PC-3 (cell line): ENCODE data around the gene BMPER. TPM values are rescaled to one million over a fixed set of nuclear protein-coding genes. Genes with fewer than 3 reads are reported as not detected.

Source experiments
- ATAC-seq: fragments of 200-7000 bp; cut with Tn5 transposase; 2 replicates; pipeline ENCODE4 v1.9.1; 2020; ENCODE audit warnings: mild to moderate bottlenecking, moderate library complexity
- BruUV-seq: library from RNA; stranded (reverse); fragments of 400-500 nt; replicated peaks from 2 replicates; lab custom pipeline; 2021; lab: Mats Ljungman, UMichigan
- CTCF ChIA-PET: fragments of 300-600 bp; sonication (Branson Sonifier 250); formaldehyde crosslinking; loops from one replicate; lab custom pipeline; 2022; ENCODE audit warnings: antibody characterized with exemption; lab: Charles Lee
- POLR2A ChIA-PET: fragments of 300-600 bp; sonication (Branson Sonifier 250); formaldehyde crosslinking; loops from one replicate; lab custom pipeline; 2022; ENCODE audit warnings: antibody characterized with exemption; ENCODE audit not compliant: unreplicated experiment; lab: Charles Lee
- DNase-seq: peaks from one replicate; pipeline ENCODE4 v3.0.0-alpha.2; 2015
- H2AFZ ChIP-seq: fragments of 300-600 bp; sonication (generic); 2 replicates; pipeline ENCODE4 v1.6.0; 2016; ENCODE audit warnings: antibody characterized with exemption, low read length
- H3F3A ChIP-seq: fragments of 300-600 bp; sonication (generic); one replicate; pipeline ENCODE4 v1.6.0; 2017; ENCODE audit warnings: antibody characterized with exemption, low read length, control low read depth, mild to moderate bottlenecking; ENCODE audit not compliant: unreplicated experiment
- H3K27ac ChIP-seq: fragments of 300-600 bp; sonication (generic); 2 replicates; pipeline ENCODE4 v1.5.1; 2016; ENCODE audit warnings: mild to moderate bottlenecking, low read length
- H3K27me3 ChIP-seq: fragments of 300-600 bp; sonication (generic); 2 replicates; pipeline ENCODE4 v1.6.1; 2016; ENCODE audit warnings: low read length, mixed read lengths
- H3K36me3 ChIP-seq: fragments of 300-600 bp; sonication (generic); 2 replicates; pipeline ENCODE4 v1.6.1; 2016; ENCODE audit warnings: low read depth, mixed run types, low read length, mixed read lengths
- H3K4me1 ChIP-seq: fragments of 300-600 bp; sonication (generic); 2 replicates; pipeline ENCODE4 v1.5.1; 2016; ENCODE audit warnings: low read length; ENCODE audit not compliant: insufficient read depth
- H3K4me2 ChIP-seq: fragments of 300-600 bp; sonication (generic); 2 replicates; pipeline ENCODE4 v1.6.0; 2016; ENCODE audit warnings: low read length
- H3K4me3 ChIP-seq: fragments of 300-600 bp; sonication (generic); 2 replicates; pipeline ENCODE4 v1.5.1; 2016; ENCODE audit warnings: mild to moderate bottlenecking, low read length, mixed read lengths
- H3K79me2 ChIP-seq: fragments of 300-600 bp; sonication (generic); 2 replicates; pipeline ENCODE4 v1.6.1; 2017; ENCODE audit warnings: low read length, mixed read lengths
- H3K9ac ChIP-seq: fragments of 300-600 bp; sonication (generic); 2 replicates; pipeline ENCODE4 v1.6.0; 2016; ENCODE audit warnings: mild to moderate bottlenecking, low read length
- H3K9me2 ChIP-seq: fragments of 300-600 bp; sonication (generic); replicated peaks from 2 replicates; pipeline ENCODE4 v1.6.1; 2016; ENCODE audit warnings: mixed run types, low read length, mixed read lengths
- H3K9me3 ChIP-seq: fragments of 300-600 bp; sonication (generic); 2 replicates; pipeline ENCODE4 v1.6.1; 2016; ENCODE audit warnings: low read length, mixed read lengths
- H4K20me1 ChIP-seq: fragments of 300-600 bp; sonication (generic); 2 replicates; pipeline ENCODE4 v1.6.1; 2016; ENCODE audit warnings: low read length, mixed read lengths
- CTCF ChIP-seq: fragments of 300-600 bp; sonication (generic); conservative IDR thresholded peaks from 2 replicates; pipeline ENCODE4 v1.5.1; 2017; ENCODE audit warnings: antibody characterized with exemption, low read depth, mild to moderate bottlenecking, low read length
- EZH2 ChIP-seq: fragments of 300-600 bp; sonication (generic); IDR thresholded peaks from one replicate; pipeline ENCODE4 v1.6.1; 2017; ENCODE audit warnings: antibody characterized with exemption, mild to moderate bottlenecking, low read length; ENCODE audit not compliant: unreplicated experiment
- EZH2phosphoT487 ChIP-seq: fragments of 300-600 bp; sonication (generic); IDR thresholded peaks from 2 replicates; pipeline ENCODE4 v1.6.1; 2018; ENCODE audit warnings: mild to moderate bottlenecking, antibody characterized with exemption, low read length, borderline replicate concordance
- intact Hi-C: fragments of 100-400 bp; cut with micrococcal nuclease; formaldehyde crosslinking; loops from 2 replicates; pipeline ENCODE4 v1.9.0; 2023
- total RNA-seq: library from RNA; depleted of rRNA; stranded (reverse); fragments of >200 nt; gene quantifications from 2 replicates; pipeline ENCODE4 v1.2.3, GENCODE V29; 2014

The BMPER gene
- total RNA-seq, 1 experiment from 2014 or later: 0.11 TPM

DNA sequence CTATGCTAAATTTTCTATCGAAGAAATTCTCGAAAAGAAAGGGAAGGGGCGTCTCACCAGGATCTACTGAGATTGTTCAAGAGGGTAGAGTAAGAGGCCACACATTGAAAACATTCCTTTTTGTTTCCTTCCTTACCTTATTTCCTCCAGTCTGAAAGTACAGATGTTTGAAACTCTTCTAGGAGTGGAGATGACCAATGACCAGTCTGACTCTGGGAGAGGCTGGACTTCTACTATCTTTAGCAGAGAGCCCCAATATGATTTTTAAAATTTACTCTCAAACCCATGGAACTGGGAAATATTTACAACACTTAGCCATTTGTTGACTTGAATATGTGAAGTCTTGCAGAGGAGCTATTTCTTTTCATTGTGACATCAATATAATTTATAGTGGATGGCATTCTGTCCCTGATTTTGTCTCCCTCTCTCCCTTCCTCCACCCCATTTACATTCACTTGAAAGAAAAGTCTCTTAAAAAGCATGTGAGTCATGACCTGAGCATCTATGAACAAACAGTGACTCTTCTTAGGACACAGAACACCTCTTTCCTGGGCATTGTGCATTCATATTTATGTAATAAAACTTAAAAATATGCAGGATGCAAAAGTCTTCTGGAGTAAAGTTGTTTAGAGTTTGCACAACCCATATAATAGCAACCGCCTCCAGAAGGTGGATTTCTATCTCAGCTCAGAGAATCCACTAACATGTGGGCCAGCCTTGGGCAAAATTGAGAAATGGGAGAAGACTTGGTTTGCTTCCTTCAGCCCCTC, 31.2 kb upstream of the BMPER start:
- Histone ChIP-seq H2AFZ (peak overlapping the region; percentile 53; the same call in 1 of the 2 replicates), H3K4me3 (no peak overlapping the region), H3K9ac (peak overlapping the region; percentile 37), H3K9me3 (no peaks in the 10 kb centered on the region), H3F3A (peaks cover 6% of the 10 kb centered on the region), H3K27ac (peak overlapping the region; percentile 87), H4K20me1 (no peaks in the 10 kb centered on the region), H3K36me3 (no peaks in the 10 kb centered on the region), H3K4me1 (peaks cover 24% of the 10 kb centered on the region), H3K27me3 (no peaks in the 10 kb centered on the region), H3K79me2 (no peaks in the 10 kb centered on the region), H3K9me2 (no peaks in the 10 kb centered on the region), H3K4me2 (peak overlapping the region; percentile 71)
- ATAC-seq (peak; percentile 95), DNase-seq (peak; percentile 88)
- no TSS peak for BruUV-seq
- TF ChIP-seq EZH2phosphoT487 (no peak), EZH2 (no peak), CTCF (no peak)
- ChIA-PET POLR2A (interaction anchor here (0.5 kb wide), 1 partner anchor 610 kb away, joined by 4 read pairs; no protein-coding TSS in a partner anchor), CTCF (no interaction called here)
- intact Hi-C loops: no loop called here

DNA sequence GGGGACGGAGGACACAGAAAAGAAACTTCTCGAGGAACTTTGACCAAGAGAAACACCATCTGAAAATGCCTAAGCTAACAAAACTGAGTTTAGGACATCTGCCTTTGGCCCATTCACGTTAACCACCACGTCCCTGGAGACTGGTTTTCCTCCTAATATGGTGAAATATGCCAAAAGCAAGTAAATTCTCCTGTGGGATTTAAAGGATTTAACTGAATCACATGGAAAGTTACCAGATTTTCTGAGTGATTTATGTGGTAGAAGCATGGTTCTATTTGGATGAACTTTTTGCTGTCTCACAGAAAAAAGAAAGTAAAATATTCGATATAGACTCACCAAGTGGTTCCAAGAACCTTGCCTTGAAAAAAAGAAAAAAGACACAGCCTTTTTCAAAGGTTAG, 30.4 kb upstream of the BMPER start:
- Histone ChIP-seq H4K20me1 (no peaks in the 10 kb centered on the region), H3K27ac (peak overlapping the region; percentile 87), H3K79me2 (no peaks in the 10 kb centered on the region), H3K9me2 (no peaks in the 10 kb centered on the region), H3K27me3 (no peaks in the 10 kb centered on the region), H3K36me3 (no peaks in the 10 kb centered on the region), H3K4me2 (peak overlapping the region; percentile 71), H3K9ac (peak overlapping the region; percentile 37), H3K9me3 (no peaks in the 10 kb centered on the region), H2AFZ (peak overlapping the region; percentile 53), H3K4me1 (peaks cover 24% of the 10 kb centered on the region), H3F3A (peaks cover 6% of the 10 kb centered on the region), H3K4me3 (no peak overlapping the region)
- DNase-seq: peak; percentile 31
- no peak for ATAC-seq
- BruUV-seq: no TSS peak
- TF ChIP-seq EZH2: no peak
- TF ChIP-seq EZH2phosphoT487: no peak
- TF ChIP-seq CTCF: no peak
- intact Hi-C loops: no loop called here
- ChIA-PET POLR2A (no interaction called here), CTCF (interaction anchor here (0.7 kb wide), 1 partner anchor 624 kb away, joined by 3 read pairs; no protein-coding TSS in a partner anchor)
